Measurements from ENCODE around the gene SEMA3B.

DNA sequence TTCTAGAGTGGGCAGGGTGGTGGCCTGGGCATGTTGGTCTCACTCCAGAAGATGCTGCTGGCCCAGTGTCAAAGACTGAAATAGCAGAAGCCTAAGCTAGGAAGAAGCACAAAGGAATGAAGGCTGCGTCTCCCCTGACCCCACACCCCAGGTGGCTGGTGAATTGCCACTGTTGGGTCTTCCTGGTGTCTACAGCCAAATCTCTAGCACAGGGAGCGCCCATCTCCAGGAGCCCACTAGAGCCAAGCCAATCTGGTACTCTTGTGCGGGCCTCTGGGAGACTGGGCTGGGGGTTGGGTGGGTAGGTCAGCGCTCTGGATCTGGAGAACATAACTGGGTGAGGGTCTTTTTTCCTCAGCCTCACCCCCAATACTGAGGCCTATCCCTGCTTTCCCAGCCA, 58.2 kb downstream of the SEMA3B start:
- TF ChIP-seq BCL11A (tag by site-specific recombination; IDR thresholded peaks at IDR 0.05; ENCODE audit: low read depth) = no peak
- no peak for TF ChIP-seq TCF7L2 (IDR thresholded peaks at IDR 0.05; ENCODE audit: borderline replicate concordance, low read depth, low read length)
- TF ChIP-seq, protein P1, sequence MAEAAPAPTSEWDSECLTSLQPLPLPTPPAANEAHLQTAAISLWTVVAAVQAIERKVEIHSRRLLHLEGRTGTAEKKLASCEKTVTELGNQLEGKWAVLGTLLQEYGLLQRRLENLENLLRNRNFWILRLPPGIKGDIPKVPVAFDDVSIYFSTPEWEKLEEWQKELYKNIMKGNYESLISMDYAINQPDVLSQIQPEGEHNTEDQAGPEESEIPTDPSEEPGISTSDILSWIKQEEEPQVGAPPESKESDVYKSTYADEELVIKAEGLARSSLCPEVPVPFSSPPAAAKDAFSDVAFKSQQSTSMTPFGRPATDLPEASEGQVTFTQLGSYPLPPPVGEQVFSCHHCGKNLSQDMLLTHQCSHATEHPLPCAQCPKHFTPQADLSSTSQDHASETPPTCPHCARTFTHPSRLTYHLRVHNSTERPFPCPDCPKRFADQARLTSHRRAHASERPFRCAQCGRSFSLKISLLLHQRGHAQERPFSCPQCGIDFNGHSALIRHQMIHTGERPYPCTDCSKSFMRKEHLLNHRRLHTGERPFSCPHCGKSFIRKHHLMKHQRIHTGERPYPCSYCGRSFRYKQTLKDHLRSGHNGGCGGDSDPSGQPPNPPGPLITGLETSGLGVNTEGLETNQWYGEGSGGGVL (tag by site-specific recombination; IDR thresholded peaks at IDR 0.05) = no peak
- TF ChIP-seq, protein P2, sequence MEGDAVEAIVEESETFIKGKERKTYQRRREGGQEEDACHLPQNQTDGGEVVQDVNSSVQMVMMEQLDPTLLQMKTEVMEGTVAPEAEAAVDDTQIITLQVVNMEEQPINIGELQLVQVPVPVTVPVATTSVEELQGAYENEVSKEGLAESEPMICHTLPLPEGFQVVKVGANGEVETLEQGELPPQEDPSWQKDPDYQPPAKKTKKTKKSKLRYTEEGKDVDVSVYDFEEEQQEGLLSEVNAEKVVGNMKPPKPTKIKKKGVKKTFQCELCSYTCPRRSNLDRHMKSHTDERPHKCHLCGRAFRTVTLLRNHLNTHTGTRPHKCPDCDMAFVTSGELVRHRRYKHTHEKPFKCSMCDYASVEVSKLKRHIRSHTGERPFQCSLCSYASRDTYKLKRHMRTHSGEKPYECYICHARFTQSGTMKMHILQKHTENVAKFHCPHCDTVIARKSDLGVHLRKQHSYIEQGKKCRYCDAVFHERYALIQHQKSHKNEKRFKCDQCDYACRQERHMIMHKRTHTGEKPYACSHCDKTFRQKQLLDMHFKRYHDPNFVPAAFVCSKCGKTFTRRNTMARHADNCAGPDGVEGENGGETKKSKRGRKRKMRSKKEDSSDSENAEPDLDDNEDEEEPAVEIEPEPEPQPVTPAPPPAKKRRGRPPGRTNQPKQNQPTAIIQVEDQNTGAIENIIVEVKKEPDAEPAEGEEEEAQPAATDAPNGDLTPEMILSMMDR (tag by site-specific recombination; IDR thresholded peaks at IDR 0.05) = no peak
